ENCODE data around the gene ULK4.

- TF ChIP-seq EZH2 (IDR thresholded peaks at IDR 0.05; ENCODE audit: low read length, missing control alignments): no peak
- TF ChIP-seq CTCF (conservative IDR thresholded peaks at IDR 0.05 in 1 of 2, IDR thresholded peaks at IDR 0.05 in 1 of 2; ENCODE audit: low read depth in 1 of 2, low read length in 2 of 2): no peak
Observed at GRCh38 chr3:41573591-41573990, 388.3 kb downstream of the ULK4 start.
